Fibroblast of the conjunctiva (primary cell): ENCODE data around the gene SLC5A10.

Experiments used
- DNase-seq: peaks from one replicate; pipeline ENCODE4 v3.0.0-alpha.2; 2010; ENCODE audit warnings: low read depth

Gene SLC5A10

GRCh38 chr17:19004421-19005136 is 52.6 kb downstream of the SLC5A10 start, which contains the start of gene FAM83G:
FAM83G (minus strand) TSS chr17:19004764; CDS start chr17:19004041, 723 bp downstream.
- peak; percentile 21 for DNase-seq

GRCh38 chr17:19005137-19005773 is 53.3 kb downstream of the SLC5A10 start:
- no peak for DNase-seq

GRCh38 chr17:19005789-19006430 is 53.9 kb downstream of the SLC5A10 start:
- DNase-seq, result no peak

- DNase-seq, result no peak
These were observed 54.7 kb downstream of the SLC5A10 start for GRCh38 chr17:19006698-19007097.

- no peak for DNase-seq
These were observed 58.0 kb downstream of the SLC5A10 start for GRCh38 chr17:19009970-19010369.

- no peak for DNase-seq
These were observed 59.0 kb downstream of the SLC5A10 start for GRCh38 chr17:19010729-19011505.

- DNase-seq, result no peak
These were observed 59.6 kb downstream of the SLC5A10 start for GRCh38 chr17:19011581-19011980.

GRCh38 chr17:19012171-19013080 is 60.5 kb downstream of the SLC5A10 start:
- no peak for DNase-seq

GRCh38 chr17:19013226-19013625 is 61.3 kb downstream of the SLC5A10 start:
- no peak for DNase-seq

GRCh38 chr17:19013806-19014627 is 62.1 kb downstream of the SLC5A10 start:
- DNase-seq, result no peak

- no peak for DNase-seq
These were observed 62.8 kb downstream of the SLC5A10 start for GRCh38 chr17:19014628-19015215.

- DNase-seq, result no peak
These were observed 63.5 kb downstream of the SLC5A10 start for GRCh38 chr17:19015428-19015827.

GRCh38 chr17:19016297-19016696 is 64.3 kb downstream of the SLC5A10 start:
- DNase-seq, result no peak

GRCh38 chr17:19016881-19017280 is 64.9 kb downstream of the SLC5A10 start:
- DNase-seq, result no peak

- DNase-seq, result no peak
These were observed 65.4 kb downstream of the SLC5A10 start for GRCh38 chr17:19017401-19017800.

- no peak for DNase-seq
These were observed 66.0 kb downstream of the SLC5A10 start for GRCh38 chr17:19017804-19018599.

- DNase-seq, result no peak
These were observed 66.6 kb downstream of the SLC5A10 start for GRCh38 chr17:19018600-19018950.

- no peak for DNase-seq
These were observed 67.3 kb downstream of the SLC5A10 start for GRCh38 chr17:19019041-19019941.
